ENCODE data around the gene C22orf15.

DNA sequence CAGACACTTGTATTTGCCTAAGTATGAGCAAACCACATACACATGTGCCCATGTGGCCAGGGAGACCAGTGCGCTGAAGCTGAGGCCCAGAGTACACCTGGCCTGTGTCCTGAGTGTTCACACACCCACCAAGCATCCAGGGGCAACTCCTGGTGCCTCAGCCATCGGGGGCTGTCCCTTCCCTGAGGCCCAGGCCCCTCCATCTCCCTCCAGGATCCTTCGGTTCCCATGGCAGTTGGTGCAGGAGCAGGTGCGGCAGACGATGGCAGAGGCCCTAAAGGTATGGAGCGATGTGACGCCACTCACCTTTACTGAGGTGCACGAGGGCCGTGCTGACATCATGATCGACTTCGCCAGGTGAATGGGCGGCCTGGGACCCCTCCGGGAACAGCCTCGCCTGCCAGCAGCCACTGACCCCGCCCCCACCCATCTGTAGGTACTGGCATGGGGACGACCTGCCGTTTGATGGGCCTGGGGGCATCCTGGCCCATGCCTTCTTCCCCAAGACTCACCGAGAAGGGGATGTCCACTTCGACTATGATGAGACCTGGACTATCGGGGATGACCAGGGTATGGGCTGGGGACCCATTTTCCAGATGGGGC, 17.5 kb downstream of the C22orf15 start:
- TF ChIP-seq, protein P1, sequence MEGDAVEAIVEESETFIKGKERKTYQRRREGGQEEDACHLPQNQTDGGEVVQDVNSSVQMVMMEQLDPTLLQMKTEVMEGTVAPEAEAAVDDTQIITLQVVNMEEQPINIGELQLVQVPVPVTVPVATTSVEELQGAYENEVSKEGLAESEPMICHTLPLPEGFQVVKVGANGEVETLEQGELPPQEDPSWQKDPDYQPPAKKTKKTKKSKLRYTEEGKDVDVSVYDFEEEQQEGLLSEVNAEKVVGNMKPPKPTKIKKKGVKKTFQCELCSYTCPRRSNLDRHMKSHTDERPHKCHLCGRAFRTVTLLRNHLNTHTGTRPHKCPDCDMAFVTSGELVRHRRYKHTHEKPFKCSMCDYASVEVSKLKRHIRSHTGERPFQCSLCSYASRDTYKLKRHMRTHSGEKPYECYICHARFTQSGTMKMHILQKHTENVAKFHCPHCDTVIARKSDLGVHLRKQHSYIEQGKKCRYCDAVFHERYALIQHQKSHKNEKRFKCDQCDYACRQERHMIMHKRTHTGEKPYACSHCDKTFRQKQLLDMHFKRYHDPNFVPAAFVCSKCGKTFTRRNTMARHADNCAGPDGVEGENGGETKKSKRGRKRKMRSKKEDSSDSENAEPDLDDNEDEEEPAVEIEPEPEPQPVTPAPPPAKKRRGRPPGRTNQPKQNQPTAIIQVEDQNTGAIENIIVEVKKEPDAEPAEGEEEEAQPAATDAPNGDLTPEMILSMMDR (IDR thresholded peaks at IDR 0.05), result no peak
- TF ChIP-seq JUN (CRISPR knock-in tag; IDR thresholded peaks at IDR 0.05) (no peak), CREM (CRISPR knock-in tag; IDR thresholded peaks at IDR 0.05) (no peak), ZNF263 (CRISPR knock-in tag; IDR thresholded peaks at IDR 0.05; ENCODE audit: low read depth) (no peak)
